H1 (cell line): ENCODE measurements around the gene SLC11A1. TPM values are rescaled to one million over a fixed set of nuclear protein-coding genes. Genes with fewer than 3 reads are reported as not detected.
A peak's percentile ranks its signal among the peaks of the same experiment; 100 is the strongest.

Experiments
- BACH1 ChIP-seq: IDR thresholded peaks from 2 replicates; pipeline ENCODE4 v1.6.1; 2012; ENCODE audit warnings: low read length, improper control_type of control experiment
- BCL11A ChIP-seq, 2 experiments: IDR thresholded peaks; one replicate each; pipeline ENCODE4 v1.6.1; 2011; ENCODE audit warnings: low read depth in 2 of 2, low read length in 2 of 2, mild to moderate bottlenecking in 2 of 2
- EP300 ChIP-seq, 2 experiments: IDR thresholded peaks; 1 replicate in 1 of 2; 2 replicates in 1 of 2; pipeline ENCODE4 v1.6.1; 2011 to 2012; ENCODE audit warnings: low read depth in 2 of 2, low read length in 2 of 2, mild to moderate bottlenecking in 2 of 2, borderline replicate concordance in 1 of 2, inconsistent platforms in 1 of 2, moderate library complexity in 1 of 2
- EZH2 ChIP-seq: fragments of 200-600 bp; sonication (generic); IDR thresholded peaks from 2 replicates; pipeline ENCODE4 v1.7.1; 2012; ENCODE audit warnings: low read depth, mild to moderate bottlenecking, moderate library complexity, low read length, inconsistent platforms; ENCODE audit not compliant: severe bottlenecking
- GTF2F1 ChIP-seq: IDR thresholded peaks from 2 replicates; pipeline ENCODE4 v1.6.1; 2012; ENCODE audit warnings: low read depth, low read length, improper control_type of control experiment, borderline replicate concordance
- JUND ChIP-seq: IDR thresholded peaks from 2 replicates; pipeline ENCODE4 v1.6.1; 2011; ENCODE audit warnings: mild to moderate bottlenecking, improper control_type of control experiment, low read length
- KDM1A ChIP-seq: fragments of 200-600, 300-600 bp; sonication (generic); IDR thresholded peaks from 2 replicates; pipeline ENCODE4 v1.7.1; 2016; ENCODE audit warnings: mild to moderate bottlenecking, low read length, borderline replicate concordance
- KDM5A ChIP-seq: fragments of 200-600 bp; IDR thresholded peaks from 2 replicates; pipeline ENCODE4 v1.7.1; 2012; ENCODE audit warnings: mild to moderate bottlenecking, low read length, inconsistent platforms, mixed read lengths
- SAP30 ChIP-seq: fragments of 300-600 bp; sonication (generic); IDR thresholded peaks from 2 replicates; pipeline ENCODE4 v1.7.1; 2012; ENCODE audit warnings: low read length, moderate library complexity, mild to moderate bottlenecking, inconsistent platforms; ENCODE audit not compliant: insufficient read depth, insufficient replicate concordance
- SIX5 ChIP-seq: IDR thresholded peaks from 2 replicates; pipeline ENCODE4 v1.6.1; 2011; ENCODE audit warnings: mild to moderate bottlenecking, low read depth, low read length
- SP2 ChIP-seq: IDR thresholded peaks from 2 replicates; pipeline ENCODE4 v1.6.1; 2012; ENCODE audit warnings: mild to moderate bottlenecking, low read length, inconsistent platforms
- TAF7 ChIP-seq: optimal IDR thresholded peaks from 2 replicates; pipeline ENCODE3; 2011; ENCODE audit warnings: low read depth, mild to moderate bottlenecking, inconsistent platforms, low read length, moderate library complexity, borderline replicate concordance
- TBP ChIP-seq: IDR thresholded peaks from 2 replicates; pipeline ENCODE4 v1.6.1; 2011; ENCODE audit warnings: low read depth, low read length, improper control_type of control experiment
- TEAD4 ChIP-seq: IDR thresholded peaks from 2 replicates; pipeline ENCODE4 v1.6.1; 2012; ENCODE audit warnings: low read depth, low read length, inconsistent platforms, mixed read lengths
- polyA plus RNA-seq, 7 experiments: library from polyadenylated mRNA; depleted of rRNA in 3 of 7; stranded (reverse) in 5 of 7; unstranded in 2 of 7; fragments of >200 nt in 5 of 7; fragments of 200-250 nt in 2 of 7; gene quantifications; 1 replicate in 5 of 7; 2 replicates in 1 of 7; 4 replicates in 1 of 7; pipeline versions ENCODE4 v1.2.1 to v1.2.3, GENCODE V29; 2011 to 2013; ENCODE audit warnings: missing spikeins in 2 of 7, mixed read lengths in 2 of 7
- total RNA-seq: library from RNA; stranded (reverse); fragmentation: NEBNext Ultra II Directional; extraction: Animal tissue kit (Norgen Biotek cat#: 25700); gene quantifications from 2 replicates; pipeline ENCODE4 v1.2.1, GENCODE V29; 2021
- TF ChIP-seq, protein P1 (sequence below), 3 experiments: IDR thresholded peaks; 1 replicate in 2 of 3; 2 replicates in 1 of 3; pipeline versions ENCODE4 v1.5.1 to v1.6.1; 2011; ENCODE audit warnings: low read length in 3 of 3, mild to moderate bottlenecking in 3 of 3, inconsistent platforms in 2 of 3, low read depth in 1 of 3, moderate library complexity in 1 of 3; ENCODE audit not compliant: insufficient read depth in 1 of 3; ENCODE audit errors: control extremely low read depth in 1 of 3
- TF ChIP-seq, protein P2 (sequence below): IDR thresholded peaks from 2 replicates; pipeline ENCODE4 v1.6.1; 2011; ENCODE audit warnings: low read length, improper control_type of control experiment
- TF ChIP-seq, protein P3 (sequence below): IDR thresholded peaks from 2 replicates; pipeline ENCODE4 v1.6.1; 2012; ENCODE audit warnings: low read length, inconsistent platforms

SLC11A1 gene
- total and polyA plus RNA-seq, 2 of the 8 experiments (the other 6 are each of a cell fraction or from before 2014, with no cell fraction given): 0.20 to 0.43 TPM

DNA sequence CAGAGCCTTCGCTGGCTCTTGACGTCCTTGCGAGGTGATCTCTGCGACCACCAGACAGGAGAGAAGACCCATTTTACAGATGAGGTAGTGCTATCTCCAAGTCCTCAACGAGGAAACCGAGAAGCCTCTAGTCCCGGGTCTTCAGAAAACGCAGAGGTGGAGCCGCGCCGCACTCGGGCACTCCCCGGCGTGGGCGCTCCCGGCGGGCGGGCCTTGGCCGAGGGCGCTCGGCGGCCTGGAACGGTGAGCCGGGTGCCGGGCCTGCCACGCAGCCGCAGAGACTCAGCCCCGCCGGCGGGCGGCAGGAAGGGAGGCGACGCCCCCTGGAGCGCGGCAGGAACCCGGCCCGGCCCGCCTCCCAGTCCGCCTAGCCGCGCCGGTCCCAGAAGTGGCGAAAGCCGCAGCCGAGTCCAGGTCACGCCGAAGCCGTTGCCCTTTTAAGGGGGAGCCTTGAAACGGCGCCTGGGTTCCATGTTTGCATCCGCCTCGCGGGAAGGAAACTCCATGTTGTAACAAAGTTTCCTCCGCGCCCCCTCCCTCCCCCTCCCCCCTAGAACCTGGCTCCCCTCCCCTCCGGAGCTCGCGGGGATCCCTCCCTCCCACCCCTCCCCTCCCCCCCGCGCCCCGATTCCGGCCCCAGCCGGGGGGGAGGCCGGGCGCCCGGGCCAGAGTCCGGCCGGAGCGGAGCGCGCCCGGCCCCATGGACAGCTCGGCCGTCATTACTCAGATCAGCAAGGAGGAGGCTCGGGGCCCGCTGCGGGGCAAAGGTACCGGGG lies 17.5 kb downstream of the SLC11A1 start, which contains the start of gene CTDSP1 (continued):
- TF ChIP-seq KDM5A: no peak
- no peak for TF ChIP-seq BCL11A (IDR thresholded peaks at IDR 0.05; ENCODE audit: low read depth in 2 of 2, low read length in 2 of 2)
- peak; percentile 89 for TF ChIP-seq KDM1A
- TF ChIP-seq, protein P1, sequence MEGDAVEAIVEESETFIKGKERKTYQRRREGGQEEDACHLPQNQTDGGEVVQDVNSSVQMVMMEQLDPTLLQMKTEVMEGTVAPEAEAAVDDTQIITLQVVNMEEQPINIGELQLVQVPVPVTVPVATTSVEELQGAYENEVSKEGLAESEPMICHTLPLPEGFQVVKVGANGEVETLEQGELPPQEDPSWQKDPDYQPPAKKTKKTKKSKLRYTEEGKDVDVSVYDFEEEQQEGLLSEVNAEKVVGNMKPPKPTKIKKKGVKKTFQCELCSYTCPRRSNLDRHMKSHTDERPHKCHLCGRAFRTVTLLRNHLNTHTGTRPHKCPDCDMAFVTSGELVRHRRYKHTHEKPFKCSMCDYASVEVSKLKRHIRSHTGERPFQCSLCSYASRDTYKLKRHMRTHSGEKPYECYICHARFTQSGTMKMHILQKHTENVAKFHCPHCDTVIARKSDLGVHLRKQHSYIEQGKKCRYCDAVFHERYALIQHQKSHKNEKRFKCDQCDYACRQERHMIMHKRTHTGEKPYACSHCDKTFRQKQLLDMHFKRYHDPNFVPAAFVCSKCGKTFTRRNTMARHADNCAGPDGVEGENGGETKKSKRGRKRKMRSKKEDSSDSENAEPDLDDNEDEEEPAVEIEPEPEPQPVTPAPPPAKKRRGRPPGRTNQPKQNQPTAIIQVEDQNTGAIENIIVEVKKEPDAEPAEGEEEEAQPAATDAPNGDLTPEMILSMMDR (IDR thresholded peaks at IDR 0.05; ENCODE audit: control extremely low read depth in 1 of 3, insufficient read depth in 1 of 3, low read depth in 1 of 3, low read length in 3 of 3): no peak
- TF ChIP-seq BACH1: peak; percentile 40; the same call in 1 of the 2 replicates
- TF ChIP-seq EP300 (IDR thresholded peaks at IDR 0.05; ENCODE audit: borderline replicate concordance in 1 of 2, low read depth in 2 of 2, low read length in 2 of 2): peak in 1 of 2 experiments; percentile 74; a peak in 1 of 3 replicates
- peak; percentile 47; the same call in 1 of the 2 replicates for TF ChIP-seq TEAD4
- no peak for TF ChIP-seq SIX5
- TF ChIP-seq TAF7: no peak
- TF ChIP-seq, protein P2, sequence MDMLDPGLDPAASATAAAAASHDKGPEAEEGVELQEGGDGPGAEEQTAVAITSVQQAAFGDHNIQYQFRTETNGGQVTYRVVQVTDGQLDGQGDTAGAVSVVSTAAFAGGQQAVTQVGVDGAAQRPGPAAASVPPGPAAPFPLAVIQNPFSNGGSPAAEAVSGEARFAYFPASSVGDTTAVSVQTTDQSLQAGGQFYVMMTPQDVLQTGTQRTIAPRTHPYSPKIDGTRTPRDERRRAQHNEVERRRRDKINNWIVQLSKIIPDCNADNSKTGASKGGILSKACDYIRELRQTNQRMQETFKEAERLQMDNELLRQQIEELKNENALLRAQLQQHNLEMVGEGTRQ: no peak
- TF ChIP-seq, protein P3, sequence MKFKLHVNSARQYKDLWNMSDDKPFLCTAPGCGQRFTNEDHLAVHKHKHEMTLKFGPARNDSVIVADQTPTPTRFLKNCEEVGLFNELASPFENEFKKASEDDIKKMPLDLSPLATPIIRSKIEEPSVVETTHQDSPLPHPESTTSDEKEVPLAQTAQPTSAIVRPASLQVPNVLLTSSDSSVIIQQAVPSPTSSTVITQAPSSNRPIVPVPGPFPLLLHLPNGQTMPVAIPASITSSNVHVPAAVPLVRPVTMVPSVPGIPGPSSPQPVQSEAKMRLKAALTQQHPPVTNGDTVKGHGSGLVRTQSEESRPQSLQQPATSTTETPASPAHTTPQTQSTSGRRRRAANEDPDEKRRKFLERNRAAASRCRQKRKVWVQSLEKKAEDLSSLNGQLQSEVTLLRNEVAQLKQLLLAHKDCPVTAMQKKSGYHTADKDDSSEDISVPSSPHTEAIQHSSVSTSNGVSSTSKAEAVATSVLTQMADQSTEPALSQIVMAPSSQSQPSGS: no peak
- no peak for TF ChIP-seq TBP
- TF ChIP-seq GTF2F1: no peak
- no peak for TF ChIP-seq SAP30
- peak; percentile 62 for TF ChIP-seq EZH2
- no peak; the same call in 1 of the 2 replicates for TF ChIP-seq JUND
- no peak for TF ChIP-seq SP2
